Measurements from ENCODE around the gene TSPOAP1.
A peak's percentile ranks its signal among the peaks of the same experiment; 100 is the strongest.

TSPOAP1 gene

GRCh38 chr17:58363457-58364185 lies 35.0 kb upstream of the TSPOAP1 start:
- no peak for DNase-seq

- no peak for DNase-seq
Observed at GRCh38 chr17:58362368-58363014, 33.9 kb upstream of the TSPOAP1 start.

- DNase-seq: no peak
Observed at GRCh38 chr17:58360296-58361063, 31.9 kb upstream of the TSPOAP1 start.

GRCh38 chr17:58358408-58359172 lies 30.0 kb upstream of the TSPOAP1 start:
- DNase-seq: no peak

GRCh38 chr17:58357312-58358297 lies 29.0 kb upstream of the TSPOAP1 start:
- no peak for DNase-seq

- no peak for DNase-seq
Observed at GRCh38 chr17:58356231-58356630, 27.6 kb upstream of the TSPOAP1 start.

GRCh38 chr17:58354541-58355216 lies 26.1 kb upstream of the TSPOAP1 start:
- DNase-seq: no peak

GRCh38 chr17:58353389-58353825 lies 24.8 kb upstream of the TSPOAP1 start:
- no peak for DNase-seq

GRCh38 chr17:58352596-58353388 lies 24.2 kb upstream of the TSPOAP1 start:
- DNase-seq: peak; percentile 61

- peak; percentile 94 for DNase-seq
Observed at GRCh38 chr17:58351831-58352595, 23.4 kb upstream of the TSPOAP1 start, which contains the start of gene SUPT4H1. Gene SUPT4H1 (minus strand): TSS chr17:58352201. CDS start chr17:58352135, 66 bp downstream.

GRCh38 chr17:58351182-58351581 lies 22.6 kb upstream of the TSPOAP1 start:
- no peak for DNase-seq

GRCh38 chr17:58348038-58348437 lies 19.4 kb upstream of the TSPOAP1 start:
- no peak for DNase-seq

GRCh38 chr17:58345500-58345899 lies 16.9 kb upstream of the TSPOAP1 start:
- no peak for DNase-seq

GRCh38 chr17:58344791-58345157 lies 16.2 kb upstream of the TSPOAP1 start:
- no peak for DNase-seq

GRCh38 chr17:58344047-58344790 lies 15.6 kb upstream of the TSPOAP1 start:
- DNase-seq: no peak

- DNase-seq: no peak
Observed at GRCh38 chr17:58343131-58343530, 14.5 kb upstream of the TSPOAP1 start.

- no peak for DNase-seq
Observed at GRCh38 chr17:58341861-58342475, 13.4 kb upstream of the TSPOAP1 start.

Data from right kidney (tissue), 1 donor.